SH-SY5Y (cell line): Measurements from ENCODE around the gene HLA-DRA.

Experiments
- GATA2 ChIP-seq: IDR thresholded peaks from 2 replicates; pipeline ENCODE4 v1.6.1; 2011; ENCODE audit warnings: mild to moderate bottlenecking, low read depth, low read length
- GATA3 ChIP-seq: IDR thresholded peaks from 2 replicates; pipeline ENCODE4 v1.6.1; 2011; ENCODE audit warnings: low read depth, mild to moderate bottlenecking, low read length, moderate library complexity

The HLA-DRA gene

GRCh38 chr6:32444433-32444832 lies 4.7 kb downstream of the HLA-DRA start:
- TF ChIP-seq GATA3 (no peak), GATA2 (no peak)

DNA sequence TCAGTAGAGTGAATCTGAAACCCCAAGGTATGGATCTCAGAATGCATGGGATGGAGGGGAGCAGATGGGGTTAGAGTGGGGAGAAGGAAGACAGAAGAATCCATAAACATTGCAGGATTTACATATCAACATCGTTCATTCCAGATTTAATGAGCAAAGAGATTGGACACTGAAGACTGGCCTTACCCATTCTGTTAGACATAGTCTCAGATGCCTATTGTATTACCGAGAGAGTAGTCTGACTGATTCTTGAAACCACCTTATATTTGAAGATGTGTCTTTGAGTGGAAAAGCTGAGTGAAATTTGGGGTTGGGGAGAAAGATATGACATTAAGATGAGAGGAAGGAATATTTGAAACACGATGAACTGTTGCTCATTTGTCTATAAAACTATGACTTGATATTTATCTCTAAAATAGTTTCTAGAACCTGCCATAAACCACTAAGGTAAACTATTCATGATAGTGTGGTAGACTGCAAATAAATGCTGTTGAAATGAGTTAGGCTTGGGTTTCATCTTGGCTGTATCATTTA lies 5.7 kb downstream of the HLA-DRA start:
- TF ChIP-seq GATA2 (no peak), GATA3 (no peak)

GRCh38 chr6:32447932-32448331 lies 8.2 kb downstream of the HLA-DRA start:
- TF ChIP-seq GATA3 (no peak), GATA2 (no peak)

DNA sequence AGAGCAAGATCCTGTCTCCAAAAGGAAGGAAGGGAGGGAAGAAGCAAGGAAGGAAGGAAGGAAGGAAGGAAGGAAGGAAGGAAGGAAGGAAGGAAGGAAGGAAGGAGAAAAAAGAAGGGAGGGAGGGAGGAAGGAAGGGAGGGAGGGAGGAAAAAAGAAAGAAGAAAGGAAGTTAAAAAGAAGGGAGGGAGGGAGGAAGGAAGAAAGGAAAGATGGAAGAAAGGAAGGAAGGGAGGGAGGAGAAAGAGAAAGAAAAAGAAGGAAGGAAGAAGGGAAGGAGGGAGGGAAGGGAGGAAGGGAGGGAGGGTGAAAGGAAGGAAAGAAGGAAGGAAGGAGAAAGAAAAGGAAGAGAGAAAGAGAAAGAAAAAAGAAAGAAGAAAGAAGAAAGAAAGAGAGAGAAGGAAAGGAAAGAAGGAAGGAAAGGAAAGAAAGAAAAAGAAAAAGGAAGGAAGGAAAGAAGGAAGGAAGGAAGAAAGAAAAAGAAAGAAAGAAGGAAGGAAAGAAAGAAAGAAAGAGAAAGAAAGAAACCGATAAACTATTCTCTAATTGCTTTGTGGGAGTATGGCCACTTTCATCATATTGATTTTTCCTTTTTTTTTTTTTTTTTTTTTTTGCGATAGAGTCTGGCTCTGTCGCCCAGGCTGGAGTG lies 9.5 kb downstream of the HLA-DRA start:
- TF ChIP-seq GATA3 (no peak), GATA2 (no peak)

- TF ChIP-seq GATA3 (no peak), GATA2 (no peak)
Measured at GRCh38 chr6:32457054-32457453, 17.4 kb downstream of the HLA-DRA start.

GRCh38 chr6:32459781-32460424 lies 20.2 kb downstream of the HLA-DRA start:
- TF ChIP-seq GATA2 = no peak
- TF ChIP-seq GATA3 = no peak

- no peak for TF ChIP-seq GATA2
- TF ChIP-seq GATA3 = no peak
Measured at GRCh38 chr6:32460528-32460927, 20.8 kb downstream of the HLA-DRA start.

GRCh38 chr6:32461493-32461892 lies 21.8 kb downstream of the HLA-DRA start:
- TF ChIP-seq GATA3 = no peak

DNA sequence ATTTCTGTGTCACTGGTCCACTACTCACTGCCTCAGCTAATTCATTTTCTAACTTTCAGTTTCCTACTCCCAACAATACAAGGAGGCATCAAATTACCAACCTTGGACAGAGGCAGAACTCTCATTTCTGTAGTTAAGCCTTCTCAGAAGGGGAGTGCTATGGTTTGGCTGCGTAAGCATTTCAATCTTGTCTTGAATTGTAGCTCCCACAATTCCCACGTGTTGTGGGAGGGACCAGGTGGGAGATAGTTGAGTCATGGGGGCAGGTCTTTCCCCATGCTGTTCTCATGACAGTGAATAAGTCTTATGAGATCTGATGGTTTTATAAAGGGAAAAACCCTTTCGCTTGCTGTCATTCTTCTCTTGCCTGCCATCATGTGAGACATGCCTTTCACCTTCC lies 22.9 kb downstream of the HLA-DRA start:
- TF ChIP-seq GATA2 = no peak
- TF ChIP-seq GATA3 = no peak

DNA sequence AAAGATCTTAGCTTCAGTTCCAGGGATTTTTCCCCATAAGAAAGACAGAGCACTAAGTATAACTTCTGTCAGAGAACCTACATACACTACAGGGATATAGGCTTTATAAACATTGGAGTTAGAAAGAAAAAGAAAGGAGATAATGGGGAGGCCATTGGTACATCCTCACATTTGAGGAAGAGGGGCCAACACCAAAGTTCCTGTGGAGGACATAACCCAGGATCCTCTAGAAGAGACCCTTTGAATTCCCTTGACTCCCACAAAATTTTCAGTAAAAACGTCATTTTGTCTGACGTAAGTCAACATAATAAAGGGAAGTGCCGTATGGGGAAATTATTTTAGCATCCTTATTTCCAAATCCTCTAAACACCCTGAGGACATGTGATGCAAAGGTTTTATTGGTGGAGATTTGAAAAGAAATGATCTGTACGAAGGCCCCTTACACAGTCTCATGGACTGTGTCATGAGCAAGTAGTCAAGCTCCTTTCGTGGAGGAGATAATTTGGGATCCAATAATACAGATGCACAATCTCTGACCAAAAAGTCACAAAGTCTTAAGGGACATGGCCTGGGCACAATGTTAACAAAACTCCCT lies 33.2 kb downstream of the HLA-DRA start:
- TF ChIP-seq GATA2 = no peak
- no peak for TF ChIP-seq GATA3

DNA sequence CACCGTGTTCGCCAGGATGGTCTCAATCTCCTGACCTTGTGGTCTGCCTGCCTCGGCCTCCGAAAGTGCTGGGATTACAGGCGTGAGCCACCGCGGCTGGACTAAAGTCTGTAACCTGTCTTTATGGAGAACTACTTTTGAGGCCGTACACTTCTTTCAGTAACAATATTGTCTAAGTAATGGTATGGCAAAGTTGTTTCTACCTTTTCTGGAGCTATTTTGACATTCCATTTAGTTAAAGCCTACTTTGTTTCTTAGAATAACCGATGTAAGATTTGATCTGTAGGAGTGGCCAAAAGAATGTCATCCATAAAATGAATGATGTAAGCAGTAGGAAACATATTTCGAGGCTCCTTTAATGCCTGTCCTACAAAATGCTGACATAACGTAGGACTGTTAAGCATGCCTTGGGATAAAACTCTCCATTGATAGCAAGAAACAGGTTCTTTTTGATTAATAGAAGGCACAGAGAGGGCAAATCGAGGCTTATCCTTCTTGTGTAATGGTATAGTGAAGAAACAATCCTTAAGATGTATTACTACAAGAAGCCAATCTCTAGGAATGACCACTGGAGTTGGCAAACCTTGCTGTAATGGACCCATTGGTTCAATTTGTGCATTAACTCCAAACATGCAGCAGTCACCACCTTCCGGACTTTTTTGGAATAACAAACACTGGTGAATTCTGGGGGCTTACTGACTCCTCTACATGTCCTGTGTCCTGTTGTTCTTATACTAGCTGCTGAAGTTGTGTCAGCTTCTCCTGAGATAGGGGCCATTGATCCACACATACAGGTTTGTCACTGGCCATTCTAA lies 35.9 kb downstream of the HLA-DRA start:
- no peak for TF ChIP-seq GATA2
- no peak for TF ChIP-seq GATA3

DNA sequence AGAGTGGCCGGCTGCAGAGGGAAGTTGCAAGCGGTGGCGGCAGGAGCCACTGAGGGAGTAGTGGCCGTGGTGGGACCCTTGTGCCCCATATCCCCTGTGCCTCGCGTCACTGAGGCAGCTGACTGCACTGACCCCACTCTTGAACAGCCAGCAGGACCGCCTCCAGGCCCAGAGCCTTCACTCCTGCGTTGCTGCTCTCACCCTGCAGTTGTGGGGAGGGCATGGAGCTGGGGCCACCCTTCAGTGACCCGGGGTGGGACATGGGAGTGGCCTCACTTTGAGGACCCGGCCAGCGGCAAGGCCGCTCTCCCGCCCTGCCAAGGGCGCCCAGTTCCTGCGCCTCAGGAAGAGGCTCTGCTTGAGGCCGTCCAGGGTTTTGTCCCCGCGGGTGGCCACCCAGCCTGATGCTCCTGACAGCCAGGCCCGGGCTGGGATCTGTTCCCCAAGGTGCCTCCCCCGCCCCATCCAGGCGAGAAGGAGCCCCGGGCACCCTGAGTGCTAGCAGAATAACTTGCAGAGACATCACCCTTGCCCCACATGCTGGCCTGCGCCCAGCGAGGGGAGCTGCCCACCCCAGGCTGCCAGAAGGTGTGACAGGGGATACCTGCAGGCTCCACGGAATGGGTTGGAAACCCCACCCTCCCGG lies 44.4 kb downstream of the HLA-DRA start:
- TF ChIP-seq GATA2 = no peak
- TF ChIP-seq GATA3 = no peak

DNA sequence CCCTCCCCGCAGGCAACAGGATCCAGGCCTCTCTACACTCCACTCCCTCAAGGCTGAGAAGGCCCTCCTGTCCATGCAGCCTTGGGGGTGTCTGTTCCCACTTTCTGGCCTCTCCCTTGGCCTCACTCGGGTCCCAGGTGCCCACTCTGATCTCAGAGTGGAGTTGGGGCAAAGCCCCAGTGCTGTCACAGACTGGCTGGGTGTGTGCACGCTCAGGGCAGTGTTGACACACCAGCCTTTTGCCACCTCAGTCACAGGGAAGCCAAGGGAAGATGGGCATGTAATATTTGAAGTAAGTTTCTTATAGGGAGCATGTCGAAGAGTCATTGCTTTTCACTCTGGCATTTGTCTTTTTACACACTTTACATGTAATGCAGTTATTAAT lies 44.9 kb downstream of the HLA-DRA start:
- no peak for TF ChIP-seq GATA2

- TF ChIP-seq GATA3 (no peak), GATA2 (no peak)
Measured at GRCh38 chr6:32488083-32488482, 48.4 kb downstream of the HLA-DRA start.

DNA sequence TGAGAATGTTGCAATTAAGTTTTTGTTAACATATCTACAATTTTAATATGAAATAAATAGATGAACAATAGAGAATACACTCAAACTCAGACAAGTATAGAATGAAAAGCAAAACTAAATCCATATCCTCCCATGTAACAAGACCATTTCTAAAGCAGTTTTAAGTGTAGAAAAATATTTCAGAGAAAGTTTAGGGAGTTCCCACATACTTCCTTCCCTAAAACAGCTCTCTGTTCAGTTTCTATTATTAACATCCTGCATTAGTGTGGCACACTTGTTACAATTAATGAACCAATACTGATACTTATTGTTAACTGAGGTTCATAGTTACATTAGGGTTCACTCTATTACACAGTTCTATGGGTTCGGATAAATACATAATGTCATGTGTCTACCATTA lies 52.0 kb downstream of the HLA-DRA start:
- TF ChIP-seq GATA3 (no peak), GATA2 (no peak)
